ENCODE data around the gene CEP192.
"Not testable (repeated sequence)": the region's sequence is repeated elsewhere in the genome, so short reads cannot be mapped to it uniquely, and the experiment has no call there.

CEP192 gene

GRCh38 chr18:12990967-12991820 lies at the start of gene CEP192:
Gene CEP192, plus strand, starts transcription at chr18:12991362. Its CDS starts 8,063 bp downstream, at chr18:12999425.
- peak; percentile 100 for DNase-seq (ENCODE audit: low spot score)

GRCh38 chr18:12943215-12943614 lies 47.9 kb upstream of the CEP192 start:
- no peak for DNase-seq (ENCODE audit: low spot score)

- no peak for DNase-seq (ENCODE audit: low spot score)
Observed at GRCh38 chr18:12944709-12945108, 46.5 kb upstream of the CEP192 start.

- peak; percentile 68 for DNase-seq (ENCODE audit: low spot score)
Observed at GRCh38 chr18:12946549-12947284, 44.4 kb upstream of the CEP192 start.

- DNase-seq (ENCODE audit: low spot score): peak; percentile 100
Observed at GRCh38 chr18:12947285-12948049, 43.7 kb upstream of the CEP192 start, which contains the start of gene SEH1L. Gene SEH1L, plus strand, starts transcription at chr18:12948011. Its CDS starts 111 bp downstream, at chr18:12948122.

- DNase-seq (ENCODE audit: low spot score): peak; percentile 99
Observed at GRCh38 chr18:12948050-12948804, 42.9 kb upstream of the CEP192 start.

GRCh38 chr18:12958478-12958877 lies 32.7 kb upstream of the CEP192 start:
- no peak for DNase-seq (ENCODE audit: low spot score)

GRCh38 chr18:12960395-12960794 lies 30.8 kb upstream of the CEP192 start:
- no peak for DNase-seq (ENCODE audit: low spot score)

- DNase-seq (ENCODE audit: low spot score): no peak
Observed at GRCh38 chr18:12960853-12961397, 30.2 kb upstream of the CEP192 start.

GRCh38 chr18:12963069-12963468 lies 28.1 kb upstream of the CEP192 start:
- DNase-seq (ENCODE audit: low spot score): no peak

- DNase-seq (ENCODE audit: low spot score): no peak
Observed at GRCh38 chr18:12968115-12968514, 23.0 kb upstream of the CEP192 start.

GRCh38 chr18:12968619-12969018 lies 22.5 kb upstream of the CEP192 start:
- no peak for DNase-seq (ENCODE audit: low spot score)

GRCh38 chr18:12973562-12974213 lies 17.5 kb upstream of the CEP192 start:
- DNase-seq (ENCODE audit: low spot score): no peak

GRCh38 chr18:12975488-12975887 lies 15.7 kb upstream of the CEP192 start:
- DNase-seq (ENCODE audit: low spot score): no peak

- DNase-seq (ENCODE audit: low spot score): no peak
Observed at GRCh38 chr18:12976305-12976704, 14.9 kb upstream of the CEP192 start.

- not testable (repeated sequence) for DNase-seq (ENCODE audit: low spot score)
Observed at GRCh38 chr18:12980065-12980464, 11.1 kb upstream of the CEP192 start.

GRCh38 chr18:12989397-12990122 lies 1.6 kb upstream of the CEP192 start:
- DNase-seq (ENCODE audit: low spot score): no peak

- DNase-seq (ENCODE audit: low spot score): no peak
Observed at GRCh38 chr18:12990123-12990475, 1.1 kb upstream of the CEP192 start.

GRCh38 chr18:12990641-12990966 lies 558 bp upstream of the CEP192 start:
- no peak for DNase-seq (ENCODE audit: low spot score)

GRCh38 chr18:12991821-12992179 lies 638 bp downstream of the CEP192 start:
- no peak for DNase-seq (ENCODE audit: low spot score)
